ENCODE measurements around the gene AEBP2. TPM values are rescaled to one million over a fixed set of nuclear protein-coding genes. Genes with fewer than 3 reads are reported as not detected.

AEBP2 gene
- total and polyA plus RNA-seq, 8 donors = 9.0 to 18.6 (median 13.2) TPM

- no peaks in the 10 kb centered on the region for H3K27me3 ChIP-seq
- whole genome bisulfite sequencing, 2 donors = 69 to 74% methylated on average over 2 of the region's 2 CpGs
- no peak overlapping the region for H3K4me3 ChIP-seq
- ATAC-seq = no peak
- intact Hi-C loops (cut with DNase I) = no loop called here
- FAIRE-seq = no peak
- H3K4me1 ChIP-seq = no peaks in the 10 kb centered on the region
- no peaks in the 10 kb centered on the region for H3K36me3 ChIP-seq
- no peak overlapping the region for H3K27ac ChIP-seq
- DNase-seq = no peak
- no peak for TF ChIP-seq CTCF (IDR thresholded peaks at IDR 0.05)
- no peaks in the 10 kb centered on the region for H3K9me3 ChIP-seq
These were observed 113.9 kb downstream of the AEBP2 start for GRCh38 chr12:19553175-19553574.

GRCh38 chr12:19561411-19561961 is 122.2 kb downstream of the AEBP2 start:
- Histone ChIP-seq H3K4me1 (no peaks in the 10 kb centered on the region), H3K27me3 (no peaks in the 10 kb centered on the region), H3K27ac (no peak overlapping the region), H3K9me3 (no peaks in the 10 kb centered on the region), H3K36me3 (no peaks in the 10 kb centered on the region), H3K4me3 (no peak overlapping the region)
- no peak for FAIRE-seq
- intact Hi-C loops (cut with DNase I) = no loop called here
- no peak for ATAC-seq
- TF ChIP-seq CTCF (IDR thresholded peaks at IDR 0.05) = no peak
- DNase-seq = no peak

All from pancreas (tissue), 10 donors.